ENCODE measurements around the gene CFAP90.

DNA sequence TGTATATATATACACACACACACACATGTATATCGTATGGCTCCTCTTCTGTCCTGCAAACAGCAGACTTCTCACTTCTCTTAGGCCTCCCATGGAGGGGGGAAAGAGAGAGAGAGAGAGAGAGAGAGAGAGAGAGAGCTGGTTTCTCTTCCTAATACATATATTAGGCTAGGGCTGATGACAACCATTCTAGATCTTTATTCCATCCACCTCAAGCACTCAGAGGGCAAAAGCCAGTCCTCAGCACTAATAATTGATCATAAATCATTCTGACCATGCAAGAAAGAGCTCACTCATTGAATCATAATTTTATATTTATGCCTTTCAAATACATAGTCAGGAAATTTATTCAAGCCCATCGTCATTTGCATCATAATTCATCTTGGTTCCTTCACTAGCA is 47.0 kb downstream of the CFAP90 start:
- TF ChIP-seq, protein P1, sequence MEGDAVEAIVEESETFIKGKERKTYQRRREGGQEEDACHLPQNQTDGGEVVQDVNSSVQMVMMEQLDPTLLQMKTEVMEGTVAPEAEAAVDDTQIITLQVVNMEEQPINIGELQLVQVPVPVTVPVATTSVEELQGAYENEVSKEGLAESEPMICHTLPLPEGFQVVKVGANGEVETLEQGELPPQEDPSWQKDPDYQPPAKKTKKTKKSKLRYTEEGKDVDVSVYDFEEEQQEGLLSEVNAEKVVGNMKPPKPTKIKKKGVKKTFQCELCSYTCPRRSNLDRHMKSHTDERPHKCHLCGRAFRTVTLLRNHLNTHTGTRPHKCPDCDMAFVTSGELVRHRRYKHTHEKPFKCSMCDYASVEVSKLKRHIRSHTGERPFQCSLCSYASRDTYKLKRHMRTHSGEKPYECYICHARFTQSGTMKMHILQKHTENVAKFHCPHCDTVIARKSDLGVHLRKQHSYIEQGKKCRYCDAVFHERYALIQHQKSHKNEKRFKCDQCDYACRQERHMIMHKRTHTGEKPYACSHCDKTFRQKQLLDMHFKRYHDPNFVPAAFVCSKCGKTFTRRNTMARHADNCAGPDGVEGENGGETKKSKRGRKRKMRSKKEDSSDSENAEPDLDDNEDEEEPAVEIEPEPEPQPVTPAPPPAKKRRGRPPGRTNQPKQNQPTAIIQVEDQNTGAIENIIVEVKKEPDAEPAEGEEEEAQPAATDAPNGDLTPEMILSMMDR (conservative IDR thresholded peaks at IDR 0.05; ENCODE audit: low read depth, low read length), result no peak
- no peak for TF ChIP-seq EZH2phosphoT487 (IDR thresholded peaks at IDR 0.05; ENCODE audit: borderline replicate concordance, low read length)
- TF ChIP-seq EZH2 (IDR thresholded peaks at IDR 0.05; ENCODE audit: low read length, unreplicated experiment), result no peak

All from PC-3 (cell line).